ENCODE data around the gene IRF7.
A peak's percentile ranks its signal among the peaks of the same experiment; 100 is the strongest.

The IRF7 gene

GRCh38 chr11:620935-621814 is 5.4 kb upstream of the IRF7 start:
- no peak for DNase-seq

- DNase-seq, result no peak
These were observed 4.5 kb upstream of the IRF7 start for GRCh38 chr11:620201-620600.

GRCh38 chr11:619628-620050 is 3.9 kb upstream of the IRF7 start:
- DNase-seq, result no peak

- no peak for DNase-seq
These were observed 3.3 kb upstream of the IRF7 start for GRCh38 chr11:618856-619627.

GRCh38 chr11:617912-618682 is 2.3 kb upstream of the IRF7 start:
- no peak for DNase-seq

GRCh38 chr11:617199-617911 is 1.6 kb upstream of the IRF7 start:
- no peak for DNase-seq

GRCh38 chr11:616320-617198 is 809 bp upstream of the IRF7 start:
- no peak for DNase-seq

GRCh38 chr11:614623-615503 is 887 bp downstream of the IRF7 start:
- DNase-seq, result peak; percentile 29

GRCh38 chr11:614021-614622 is 1.6 kb downstream of the IRF7 start:
- no peak for DNase-seq

GRCh38 chr11:613369-613968 is 2.3 kb downstream of the IRF7 start:
- peak; percentile 28 for DNase-seq

GRCh38 chr11:612961-613300 is 2.8 kb downstream of the IRF7 start:
- no peak for DNase-seq

- no peak for DNase-seq
These were observed 3.4 kb downstream of the IRF7 start for GRCh38 chr11:612201-612960.

GRCh38 chr11:611001-611996 is 4.5 kb downstream of the IRF7 start:
- DNase-seq, result no peak

GRCh38 chr11:610146-610801 is 5.5 kb downstream of the IRF7 start:
- DNase-seq, result no peak

- no peak for DNase-seq
These were observed 6.4 kb downstream of the IRF7 start for GRCh38 chr11:609341-609811.

- no peak for DNase-seq
These were observed 6.9 kb downstream of the IRF7 start for GRCh38 chr11:608791-609251.

All from right kidney (tissue), 1 donor.